GM21737 (cell line): Measurements from ENCODE around the gene MYL5.
"Not testable (repeated sequence)": the region's sequence is repeated elsewhere in the genome, so short reads cannot be mapped to it uniquely, and the experiment has no call there.

ENCODE experiments used
- ATAC-seq: cut with Tn5 transposase; IDR thresholded peaks from one replicate; pipeline ENCODE4 v1.9.1; 2021; ENCODE audit warnings: mild to moderate bottlenecking, moderate library complexity; ENCODE audit not compliant: unreplicated experiment

MYL5 gene

GRCh38 chr4:683982-684622 is 9.8 kb downstream of the MYL5 start:
- ATAC-seq: no peak

- no peak for ATAC-seq
Measured at GRCh38 chr4:684623-685327, 10.4 kb downstream of the MYL5 start.

DNA sequence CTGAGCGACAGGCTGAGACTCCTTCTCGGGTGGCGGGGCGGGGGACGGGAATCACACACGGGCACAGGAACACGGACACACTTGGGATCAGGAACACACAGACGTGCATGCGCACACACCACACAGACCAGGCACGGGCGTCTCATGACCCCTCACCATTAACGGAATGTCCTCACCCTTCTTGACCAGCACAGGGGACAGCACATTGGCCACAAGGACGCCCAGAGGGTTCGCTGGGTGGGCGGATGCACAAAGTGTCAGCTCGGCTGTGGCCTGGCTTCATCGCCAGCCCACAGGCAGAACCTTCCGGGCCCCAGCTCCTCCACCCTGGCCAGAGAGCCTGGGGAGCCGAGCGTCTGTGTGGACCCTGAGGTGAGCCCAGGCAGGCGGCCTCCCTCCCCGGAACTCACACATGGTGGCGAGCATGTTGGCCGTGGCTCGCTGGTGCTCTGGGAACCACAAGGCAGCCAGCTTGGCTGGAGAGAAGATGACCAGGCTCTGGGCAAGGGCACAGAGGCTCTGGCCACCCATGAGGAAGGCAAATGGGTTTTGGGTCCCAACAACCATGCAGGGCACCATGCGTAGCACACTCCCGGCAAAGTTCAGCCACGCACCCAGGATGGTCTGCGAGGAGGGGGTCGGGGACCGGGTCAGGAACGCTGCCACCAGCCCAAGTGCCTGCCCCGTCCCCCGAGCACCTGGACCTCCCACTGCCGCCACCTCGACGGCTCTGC is 11.5 kb downstream of the MYL5 start:
- no peak for ATAC-seq

GRCh38 chr4:686413-687040 is 12.2 kb downstream of the MYL5 start:
- ATAC-seq: no peak

GRCh38 chr4:687048-687970 is 13.0 kb downstream of the MYL5 start:
- no peak for ATAC-seq

- no peak for ATAC-seq
Measured at GRCh38 chr4:687971-688853, 13.9 kb downstream of the MYL5 start.

GRCh38 chr4:688854-689681 is 14.7 kb downstream of the MYL5 start, which contains the start of gene SLC49A3:
Gene SLC49A3, minus strand, starts transcription at chr4:689151. Its CDS starts 24 bp downstream, at chr4:689127.
- no peak for ATAC-seq

- no peak for ATAC-seq
Measured at GRCh38 chr4:689723-690122, 15.4 kb downstream of the MYL5 start.

- ATAC-seq: no peak
Measured at GRCh38 chr4:692771-693554, 18.6 kb downstream of the MYL5 start.

GRCh38 chr4:694341-694940 is 20.1 kb downstream of the MYL5 start:
- ATAC-seq: not testable (repeated sequence)

DNA sequence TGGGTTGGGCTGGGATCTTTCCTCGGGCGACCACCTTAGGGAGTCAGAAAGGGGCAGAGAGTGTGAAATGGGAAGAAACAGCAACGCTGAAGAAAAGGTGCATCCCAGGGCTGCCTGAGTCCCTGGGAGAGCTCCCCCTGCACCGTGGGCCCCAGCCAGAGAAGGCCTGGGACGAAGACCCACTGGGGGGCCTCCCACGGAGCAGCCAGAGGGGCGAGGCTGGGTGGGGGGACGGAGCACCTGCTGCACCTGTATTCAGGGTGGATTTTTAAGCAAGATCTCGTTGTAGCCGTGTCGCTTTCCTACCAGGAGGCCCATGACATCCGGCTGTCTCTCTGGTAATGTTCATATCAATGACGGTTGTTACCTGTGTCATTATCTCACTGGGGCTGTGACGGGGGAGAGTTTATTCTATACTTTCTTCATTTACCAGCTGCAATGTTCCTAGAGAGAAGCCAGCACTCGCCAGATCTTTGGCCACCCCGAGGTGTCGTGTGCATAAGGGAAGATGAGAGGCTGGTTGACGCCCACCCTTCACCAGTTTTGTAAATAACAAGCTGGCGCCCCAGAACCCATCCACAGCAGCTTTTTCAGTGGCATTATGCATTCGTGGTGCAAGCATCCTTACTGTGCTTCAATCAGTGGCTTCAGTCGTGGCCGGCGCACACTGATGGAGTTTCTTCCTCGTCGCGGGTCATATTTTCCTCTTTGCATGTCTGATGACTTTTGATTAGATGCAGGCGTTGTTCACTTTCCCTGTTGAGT is 25.7 kb downstream of the MYL5 start:
- ATAC-seq: no peak

DNA sequence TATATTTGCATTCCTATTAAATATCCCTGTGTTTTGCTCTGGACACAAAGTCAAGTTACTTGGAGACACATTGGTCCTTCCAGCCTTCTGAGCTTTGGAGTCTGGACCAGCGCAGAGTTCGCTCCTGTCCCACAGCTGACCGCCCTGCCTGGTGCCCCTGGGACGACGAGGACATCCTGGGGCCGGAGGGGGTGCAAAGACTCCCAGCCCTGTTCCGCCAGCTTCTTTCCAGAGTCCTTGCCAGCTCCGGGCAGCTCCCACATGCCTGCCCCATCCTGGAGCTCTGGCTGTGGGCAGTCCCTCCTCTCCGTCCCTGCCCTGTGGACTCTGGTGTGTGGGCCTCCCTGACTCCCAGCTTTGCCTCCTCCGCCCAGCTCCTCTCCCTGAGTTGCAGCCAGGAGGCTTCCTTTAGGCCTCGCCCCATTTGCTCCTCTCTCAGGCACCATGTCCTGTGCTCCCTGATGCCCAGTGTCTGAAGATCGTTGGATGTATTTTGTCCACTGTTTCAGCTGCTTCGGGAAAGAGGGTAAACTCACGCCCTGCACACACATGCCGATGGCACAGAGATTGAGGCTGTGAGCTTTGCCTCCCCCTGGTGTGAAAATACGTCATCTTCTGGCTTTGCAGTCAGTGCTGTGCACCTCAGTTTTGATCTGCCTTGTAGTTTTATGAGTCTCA is 26.4 kb downstream of the MYL5 start:
- ATAC-seq: no peak

GRCh38 chr4:702618-703048 is 28.3 kb downstream of the MYL5 start:
- no peak for ATAC-seq

GRCh38 chr4:703336-704197 is 29.2 kb downstream of the MYL5 start:
- no peak for ATAC-seq
